ENCODE results near the gene GOLT1A.

Gene GOLT1A

GRCh38 chr1:204174958-204175357, 38.8 kb downstream of the GOLT1A start:
- Histone ChIP-seq H3K4me2 (ENCODE audit: insufficient read depth, low read length) (no peak overlapping the region), H3K9ac (ENCODE audit: low read depth, low read length) (no peak overlapping the region), H3K4me3 (ENCODE audit: low read depth in 1 of 2, low read length in 2 of 2) (no peak overlapping the region), H3K27ac (ENCODE audit: low read length) (no peak overlapping the region), H3K9me3 (ENCODE audit: insufficient read depth, low read length, severe bottlenecking) (peaks cover 21% of the 10 kb centered on the region), H4K20me1 (ENCODE audit: insufficient read depth, low read length) (no peaks in the 10 kb centered on the region), H2AFZ (ENCODE audit: low read depth, low read length) (no peak overlapping the region), H3K4me1 (ENCODE audit: insufficient read depth, low read length) (no peaks in the 10 kb centered on the region), H3K27me3 (ENCODE audit: insufficient read depth, low read length, poor library complexity) (no peaks in the 10 kb centered on the region), H3K79me2 (ENCODE audit: insufficient read depth, low read length) (no peaks in the 10 kb centered on the region), H3K36me3 (ENCODE audit: insufficient read depth, low read length) (no peaks in the 10 kb centered on the region)
- no peak for ATAC-seq (ENCODE audit: insufficient read depth, low read depth)
- no peak for TF ChIP-seq CTCF (IDR thresholded peaks at IDR 0.05; ENCODE audit: borderline replicate concordance, extremely low read depth, low read length, poor library complexity, severe bottlenecking)
- TF ChIP-seq EZH2 (IDR thresholded peaks at IDR 0.05; ENCODE audit: borderline replicate concordance, low read depth, low read length, severe bottlenecking): no peak
- no peak for DNase-seq

GRCh38 chr1:204172404-204173029, 41.3 kb downstream of the GOLT1A start:
- H3K27me3 ChIP-seq (ENCODE audit: insufficient read depth, low read length, poor library complexity): no peaks in the 10 kb centered on the region
- no peak overlapping the region for H3K9ac ChIP-seq (ENCODE audit: low read depth, low read length)
- DNase-seq (no peak), ATAC-seq (ENCODE audit: insufficient read depth, low read depth) (no peak)
- no peaks in the 10 kb centered on the region for H3K36me3 ChIP-seq (ENCODE audit: insufficient read depth, low read length)
- no peak overlapping the region for H3K27ac ChIP-seq (ENCODE audit: low read length)
- no peak overlapping the region for H3K4me2 ChIP-seq (ENCODE audit: insufficient read depth, low read length)
- H3K4me3 ChIP-seq (ENCODE audit: low read depth in 1 of 2, low read length in 2 of 2): no peak overlapping the region
- no peak for TF ChIP-seq EZH2 (IDR thresholded peaks at IDR 0.05; ENCODE audit: borderline replicate concordance, low read depth, low read length, severe bottlenecking)
- TF ChIP-seq CTCF (IDR thresholded peaks at IDR 0.05; ENCODE audit: borderline replicate concordance, extremely low read depth, low read length, poor library complexity, severe bottlenecking): no peak
- no peak overlapping the region for H2AFZ ChIP-seq (ENCODE audit: low read depth, low read length)
- H3K9me3 ChIP-seq (ENCODE audit: insufficient read depth, low read length, severe bottlenecking): peaks cover 31% of the 10 kb centered on the region
- H3K4me1 ChIP-seq (ENCODE audit: insufficient read depth, low read length): no peaks in the 10 kb centered on the region
- H3K79me2 ChIP-seq (ENCODE audit: insufficient read depth, low read length): no peaks in the 10 kb centered on the region
- H4K20me1 ChIP-seq (ENCODE audit: insufficient read depth, low read length): no peaks in the 10 kb centered on the region

- Histone ChIP-seq H3K9ac (ENCODE audit: low read depth, low read length) (no peak overlapping the region), H4K20me1 (ENCODE audit: insufficient read depth, low read length) (no peaks in the 10 kb centered on the region), H3K27ac (ENCODE audit: low read length) (no peak overlapping the region), H3K9me3 (ENCODE audit: insufficient read depth, low read length, severe bottlenecking) (peaks cover 35% of the 10 kb centered on the region), H3K4me3 (ENCODE audit: low read depth in 1 of 2, low read length in 2 of 2) (no peak overlapping the region), H3K4me2 (ENCODE audit: insufficient read depth, low read length) (no peak overlapping the region), H3K79me2 (ENCODE audit: insufficient read depth, low read length) (no peaks in the 10 kb centered on the region), H3K27me3 (ENCODE audit: insufficient read depth, low read length, poor library complexity) (no peaks in the 10 kb centered on the region), H2AFZ (ENCODE audit: low read depth, low read length) (no peak overlapping the region), H3K4me1 (ENCODE audit: insufficient read depth, low read length) (no peaks in the 10 kb centered on the region), H3K36me3 (ENCODE audit: insufficient read depth, low read length) (no peaks in the 10 kb centered on the region)
- ATAC-seq (ENCODE audit: insufficient read depth, low read depth) (no peak), DNase-seq (no peak)
- TF ChIP-seq EZH2 (IDR thresholded peaks at IDR 0.05; ENCODE audit: borderline replicate concordance, low read depth, low read length, severe bottlenecking): no peak
- TF ChIP-seq CTCF (IDR thresholded peaks at IDR 0.05; ENCODE audit: borderline replicate concordance, extremely low read depth, low read length, poor library complexity, severe bottlenecking): no peak
Measured at GRCh38 chr1:204171751-204172178, 42.0 kb downstream of the GOLT1A start.
